ENCODE measurements around the gene UST.

UST gene

GRCh38 chr6:149108038-149108748, 361.4 kb downstream of the UST start:
- WGBS, 2 experiments (ENCODE audit: insufficient coverage in 2 of 2), result 93 to 95% methylated on average over 5 of the region's 5 CpGs
- Histone ChIP-seq H3K27ac (ENCODE audit: low read depth, low read length, severe bottlenecking) (no peak overlapping the region), H3K36me3 (ENCODE audit: control insufficient read depth, insufficient read depth, low read length) (no peaks in the 10 kb centered on the region), H3K9me3 (ENCODE audit: control insufficient read depth, low read length) (no peaks in the 10 kb centered on the region), H3K4me3 (ENCODE audit: extremely low read depth, insufficient read depth, low read length, poor library complexity, severe bottlenecking) (no peak overlapping the region), H3K4me1 (ENCODE audit: control insufficient read depth, insufficient read depth, low read length, poor library complexity, severe bottlenecking) (no peaks in the 10 kb centered on the region)

DNA sequence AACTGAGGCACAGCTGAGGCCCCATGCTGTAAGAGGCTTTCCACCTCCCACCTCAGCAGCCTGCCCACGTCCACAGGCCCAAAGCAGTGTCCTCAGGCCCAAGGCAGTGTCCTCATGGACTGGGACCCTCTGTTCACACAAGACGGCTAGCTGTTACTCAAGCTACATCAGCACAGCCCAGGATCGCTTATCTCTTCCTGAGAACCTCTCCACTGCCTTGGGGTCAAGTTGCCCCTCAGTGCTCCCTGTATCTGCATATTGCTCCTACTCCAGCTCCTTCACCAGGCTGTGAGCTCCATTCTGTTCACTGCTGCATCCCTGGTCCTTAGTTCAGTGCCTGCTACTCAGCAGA, 361.9 kb downstream of the UST start:
- H3K9me3 ChIP-seq (ENCODE audit: control insufficient read depth, low read length), result no peaks in the 10 kb centered on the region
- H3K4me1 ChIP-seq (ENCODE audit: control insufficient read depth, insufficient read depth, low read length, poor library complexity, severe bottlenecking), result no peaks in the 10 kb centered on the region
- H3K27ac ChIP-seq (ENCODE audit: low read depth, low read length, severe bottlenecking), result no peak overlapping the region
- WGBS, 2 experiments (ENCODE audit: insufficient coverage in 2 of 2), result 86 to 94% methylated on average over 3 of the region's 3 CpGs
- no peaks in the 10 kb centered on the region for H3K36me3 ChIP-seq (ENCODE audit: control insufficient read depth, insufficient read depth, low read length)
- no peak overlapping the region for H3K4me3 ChIP-seq (ENCODE audit: extremely low read depth, insufficient read depth, low read length, poor library complexity, severe bottlenecking)

GRCh38 chr6:149109397-149110070, 362.7 kb downstream of the UST start:
- Histone ChIP-seq H3K9me3 (ENCODE audit: control insufficient read depth, low read length) (no peaks in the 10 kb centered on the region), H3K4me3 (ENCODE audit: extremely low read depth, insufficient read depth, low read length, poor library complexity, severe bottlenecking) (no peak overlapping the region), H3K36me3 (ENCODE audit: control insufficient read depth, insufficient read depth, low read length) (no peaks in the 10 kb centered on the region), H3K27ac (ENCODE audit: low read depth, low read length, severe bottlenecking) (no peak overlapping the region), H3K4me1 (ENCODE audit: control insufficient read depth, insufficient read depth, low read length, poor library complexity, severe bottlenecking) (no peaks in the 10 kb centered on the region)
- 83 to 87% methylated on average over 3 of the region's 5 CpGs for WGBS, 2 experiments (ENCODE audit: insufficient coverage in 2 of 2)

GRCh38 chr6:149111556-149112115, 364.8 kb downstream of the UST start:
- 91% methylated on average over 1 of the region's 2 CpGs; no CpG with 5 or more reads in 1 of the 2 experiments for WGBS, 2 experiments (ENCODE audit: insufficient coverage in 2 of 2)
- H3K36me3 ChIP-seq (ENCODE audit: control insufficient read depth, insufficient read depth, low read length), result no peaks in the 10 kb centered on the region
- no peaks in the 10 kb centered on the region for H3K9me3 ChIP-seq (ENCODE audit: control insufficient read depth, low read length)
- H3K4me1 ChIP-seq (ENCODE audit: control insufficient read depth, insufficient read depth, low read length, poor library complexity, severe bottlenecking), result no peaks in the 10 kb centered on the region
- H3K4me3 ChIP-seq (ENCODE audit: extremely low read depth, insufficient read depth, low read length, poor library complexity, severe bottlenecking), result no peak overlapping the region
- H3K27ac ChIP-seq (ENCODE audit: low read depth, low read length, severe bottlenecking), result no peak overlapping the region

GRCh38 chr6:149112976-149113375, 366.1 kb downstream of the UST start:
- no peak overlapping the region for H3K27ac ChIP-seq (ENCODE audit: low read depth, low read length, severe bottlenecking)
- H3K36me3 ChIP-seq (ENCODE audit: control insufficient read depth, insufficient read depth, low read length), result no peaks in the 10 kb centered on the region
- WGBS, 2 experiments (ENCODE audit: insufficient coverage in 2 of 2), result 91 to 100% methylated on average over 1 of the region's 2 CpGs
- H3K4me1 ChIP-seq (ENCODE audit: control insufficient read depth, insufficient read depth, low read length, poor library complexity, severe bottlenecking), result no peaks in the 10 kb centered on the region
- no peaks in the 10 kb centered on the region for H3K9me3 ChIP-seq (ENCODE audit: control insufficient read depth, low read length)
- H3K4me3 ChIP-seq (ENCODE audit: extremely low read depth, insufficient read depth, low read length, poor library complexity, severe bottlenecking), result no peak overlapping the region

- no peak overlapping the region for H3K27ac ChIP-seq (ENCODE audit: low read depth, low read length, severe bottlenecking)
- no peaks in the 10 kb centered on the region for H3K9me3 ChIP-seq (ENCODE audit: control insufficient read depth, low read length)
- H3K4me3 ChIP-seq (ENCODE audit: extremely low read depth, insufficient read depth, low read length, poor library complexity, severe bottlenecking), result no peak overlapping the region
- H3K36me3 ChIP-seq (ENCODE audit: control insufficient read depth, insufficient read depth, low read length), result no peaks in the 10 kb centered on the region
- 79 to 100% methylated on average over 2 of the region's 4 CpGs for WGBS, 2 experiments (ENCODE audit: insufficient coverage in 2 of 2)
- no peaks in the 10 kb centered on the region for H3K4me1 ChIP-seq (ENCODE audit: control insufficient read depth, insufficient read depth, low read length, poor library complexity, severe bottlenecking)
Measured at GRCh38 chr6:149114167-149114566, 367.3 kb downstream of the UST start.

GRCh38 chr6:149118737-149119653, 372.2 kb downstream of the UST start:
- WGBS, 2 experiments (ENCODE audit: insufficient coverage in 2 of 2), result 71 to 80% methylated on average over 1 of the region's 3 CpGs
- no peak overlapping the region for H3K4me3 ChIP-seq (ENCODE audit: extremely low read depth, insufficient read depth, low read length, poor library complexity, severe bottlenecking)
- H3K9me3 ChIP-seq (ENCODE audit: control insufficient read depth, low read length), result no peaks in the 10 kb centered on the region
- no peaks in the 10 kb centered on the region for H3K36me3 ChIP-seq (ENCODE audit: control insufficient read depth, insufficient read depth, low read length)
- no peaks in the 10 kb centered on the region for H3K4me1 ChIP-seq (ENCODE audit: control insufficient read depth, insufficient read depth, low read length, poor library complexity, severe bottlenecking)
- no peak overlapping the region for H3K27ac ChIP-seq (ENCODE audit: low read depth, low read length, severe bottlenecking)

DNA sequence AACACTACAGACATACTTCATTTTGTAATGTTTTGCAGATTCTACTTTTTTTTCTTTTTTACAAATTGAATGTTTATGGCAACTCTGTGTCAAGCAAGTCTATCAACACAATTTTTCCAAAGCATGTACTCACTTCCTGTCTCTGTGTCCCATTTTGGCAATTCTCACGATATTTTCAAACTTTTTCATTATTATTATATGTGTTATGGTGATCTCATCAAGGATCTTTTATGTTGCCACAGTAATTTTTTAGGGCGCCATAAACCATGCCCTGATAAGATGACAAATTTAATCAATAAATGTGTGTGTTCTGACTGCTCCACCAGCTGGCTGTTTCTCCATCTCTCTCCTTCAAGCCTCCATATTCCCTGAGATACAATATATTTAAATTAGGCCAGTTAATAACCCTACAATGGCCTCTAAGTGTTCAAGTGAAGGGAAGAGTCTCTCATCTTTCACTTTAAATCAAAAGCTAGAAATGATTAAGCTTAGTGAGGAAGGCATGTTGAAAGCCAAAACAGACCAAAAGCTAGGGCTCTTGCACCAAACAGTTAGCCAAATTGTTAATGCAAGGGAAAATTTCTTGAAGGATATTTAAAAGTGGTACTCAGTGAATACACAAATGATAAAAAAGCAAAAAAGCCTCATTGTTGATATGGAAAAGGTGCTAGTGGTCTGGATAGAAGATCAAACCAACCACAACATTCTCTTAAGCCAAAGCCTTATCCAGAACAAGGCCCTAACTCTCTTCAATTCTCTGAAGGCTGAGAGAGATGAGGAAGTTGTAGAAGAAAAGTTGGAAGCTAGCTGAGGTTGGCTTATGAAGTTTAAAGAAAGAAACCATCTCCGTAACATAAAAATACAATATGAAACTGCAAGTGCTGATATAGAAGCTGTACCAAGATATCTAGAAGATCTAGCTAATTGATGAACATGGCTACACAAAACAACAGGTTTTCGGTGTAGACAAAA, 376.3 kb downstream of the UST start:
- no peaks in the 10 kb centered on the region for H3K4me1 ChIP-seq (ENCODE audit: control insufficient read depth, insufficient read depth, low read length, poor library complexity, severe bottlenecking)
- no peaks in the 10 kb centered on the region for H3K9me3 ChIP-seq (ENCODE audit: control insufficient read depth, low read length)
- 0% methylated on average over 1 of the region's 4 CpGs; no CpG with 5 or more reads in 1 of the 2 experiments for WGBS, 2 experiments (ENCODE audit: insufficient coverage in 2 of 2)
- no peaks in the 10 kb centered on the region for H3K36me3 ChIP-seq (ENCODE audit: control insufficient read depth, insufficient read depth, low read length)
- H3K27ac ChIP-seq (ENCODE audit: low read depth, low read length, severe bottlenecking), result no peak overlapping the region
- H3K4me3 ChIP-seq (ENCODE audit: extremely low read depth, insufficient read depth, low read length, poor library complexity, severe bottlenecking), result no peak overlapping the region

DNA sequence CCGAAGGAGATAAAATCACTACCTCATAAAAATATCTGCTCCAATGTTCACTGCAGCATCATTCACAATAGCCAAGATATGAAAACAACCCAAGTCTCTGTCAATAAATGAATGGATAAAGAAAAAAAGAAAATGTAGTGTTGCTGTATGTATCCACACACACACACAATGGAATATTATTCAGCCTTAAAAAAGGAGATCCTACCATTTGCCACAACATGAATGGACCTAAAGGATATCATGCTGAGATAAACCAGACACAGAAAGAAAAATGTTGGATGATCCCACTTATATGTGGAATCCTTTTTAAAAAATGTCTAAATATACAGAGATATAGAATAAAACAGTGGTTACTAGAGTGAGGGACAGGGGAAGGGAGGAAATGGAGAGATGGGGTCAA, 378.5 kb downstream of the UST start:
- H3K27ac ChIP-seq (ENCODE audit: low read depth, low read length, severe bottlenecking), result no peak overlapping the region
- WGBS, 2 experiments (ENCODE audit: insufficient coverage in 2 of 2), result no CpG with 5 or more reads among the region's 1 CpG
- no peaks in the 10 kb centered on the region for H3K4me1 ChIP-seq (ENCODE audit: control insufficient read depth, insufficient read depth, low read length, poor library complexity, severe bottlenecking)
- no peak overlapping the region for H3K4me3 ChIP-seq (ENCODE audit: extremely low read depth, insufficient read depth, low read length, poor library complexity, severe bottlenecking)
- no peaks in the 10 kb centered on the region for H3K36me3 ChIP-seq (ENCODE audit: control insufficient read depth, insufficient read depth, low read length)
- no peaks in the 10 kb centered on the region for H3K9me3 ChIP-seq (ENCODE audit: control insufficient read depth, low read length)
